ENCODE data around the gene OR4C12. TPM values are rescaled to one million over a fixed set of nuclear protein-coding genes. Genes with fewer than 3 reads are reported as not detected.
"Not testable (repeated sequence)": the region's sequence is repeated elsewhere in the genome, so short reads cannot be mapped to it uniquely, and the experiment has no call there.

OR4C12 gene
- not detected for polyA plus RNA-seq

- H3K27ac Mint-ChIP-seq; H3K4me1 Mint-ChIP-seq; H3K4me3 Mint-ChIP-seq; H3K27me3 Mint-ChIP-seq (ENCODE audit: low read depth in 3 of 3); H3K36me3 Mint-ChIP-seq; DNase-seq: not testable (repeated sequence)
- H3K9me3 Mint-ChIP-seq = peaks cover 17 to 60% (median 26%) of the 10 kb centered on the region in 6 donors
Observed at GRCh38 chr11:49982435-49982834, at the start of gene OR4C12. Gene OR4C12, minus strand, starts transcription at chr11:49982535. Its CDS starts 34 bp downstream, at chr11:49982501.

DNA sequence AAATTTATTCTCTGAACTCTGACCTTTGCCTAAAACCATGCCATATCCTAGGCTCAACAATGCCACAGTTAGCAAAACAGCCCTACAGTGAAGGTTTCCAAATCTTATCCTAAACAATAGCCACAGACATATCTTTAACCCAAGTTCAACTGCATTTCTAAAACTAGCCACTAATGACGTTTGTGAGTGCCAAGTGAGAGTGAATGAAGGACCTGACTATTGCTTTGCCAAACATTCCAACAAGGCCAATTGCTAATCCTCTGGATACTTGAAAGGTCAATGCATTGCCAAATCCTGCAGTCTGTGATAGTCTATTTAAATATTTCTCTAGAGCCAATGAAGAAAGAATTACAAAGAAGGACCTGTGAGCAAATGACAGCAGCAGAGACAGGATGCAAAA lies 47.9 kb upstream of the OR4C12 start:
- peaks cover 18 to 73% (median 43%) of the 10 kb centered on the region in 6 donors for H3K9me3 Mint-ChIP-seq
- no peak overlapping the region for H3K4me3 Mint-ChIP-seq
- H3K27ac Mint-ChIP-seq = no peak overlapping the region
- no peaks in the 10 kb centered on the region for H3K4me1 Mint-ChIP-seq
- H3K36me3 Mint-ChIP-seq = peaks cover 0 to 10% (median 4%) of the 10 kb centered on the region in 3 donors
- H3K27me3 Mint-ChIP-seq (ENCODE audit: low read depth in 3 of 3) = peaks cover 0 to 3% (median 0%) of the 10 kb centered on the region in 3 donors
- no peak for DNase-seq

- peaks cover 0 to 1% (median 0%) of the 10 kb centered on the region in 3 donors for H3K27me3 Mint-ChIP-seq (ENCODE audit: low read depth in 3 of 3)
- no peaks in the 10 kb centered on the region for H3K4me1 Mint-ChIP-seq
- H3K27ac Mint-ChIP-seq = no peak overlapping the region
- peaks cover 0 to 4% (median 4%) of the 10 kb centered on the region in 3 donors for H3K36me3 Mint-ChIP-seq
- DNase-seq = no peak
- H3K4me3 Mint-ChIP-seq = no peak overlapping the region
- H3K9me3 Mint-ChIP-seq = peaks cover 14 to 69% (median 29%) of the 10 kb centered on the region in 6 donors
Observed at GRCh38 chr11:49995565-49995964, 13.2 kb upstream of the OR4C12 start.

DNA sequence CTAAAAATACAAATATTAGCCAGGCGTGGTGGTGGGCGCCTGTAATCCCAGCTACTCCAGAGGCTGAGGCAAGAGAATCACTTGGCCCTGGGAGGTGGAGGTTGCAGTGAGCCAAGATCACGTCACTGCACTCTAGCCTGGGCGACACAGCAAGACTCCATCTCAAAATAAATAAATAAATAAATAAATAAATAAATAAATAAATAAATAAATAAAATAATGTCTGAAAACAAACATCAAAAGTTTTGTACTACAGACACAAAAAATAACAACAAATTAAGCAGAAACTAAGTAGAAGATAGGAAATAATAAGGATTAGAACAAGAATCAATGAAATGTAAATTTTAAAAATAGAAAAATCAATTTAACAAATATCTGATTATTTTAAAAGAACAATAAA lies 8.9 kb downstream of the OR4C12 start:
- not testable (repeated sequence) for H3K4me1 Mint-ChIP-seq; H3K27me3 Mint-ChIP-seq (ENCODE audit: low read depth in 3 of 3); H3K36me3 Mint-ChIP-seq; H3K4me3 Mint-ChIP-seq; DNase-seq; H3K27ac Mint-ChIP-seq
- peaks cover 8 to 42% (median 16%) of the 10 kb centered on the region in 6 donors for H3K9me3 Mint-ChIP-seq

- Mint-ChIP-seq H3K27me3 (ENCODE audit: low read depth in 3 of 3) (no peaks in the 10 kb centered on the region), H3K27ac (no peak within 1 kb of the TSS)
Observed at GRCh38 chr11:49952091-49952490, 30.2 kb downstream of the OR4C12 start, which contains the start of gene OR4C13. Gene OR4C13, plus strand, starts transcription at chr11:49952391. Its CDS starts 32 bp downstream, at chr11:49952423.

DNA sequence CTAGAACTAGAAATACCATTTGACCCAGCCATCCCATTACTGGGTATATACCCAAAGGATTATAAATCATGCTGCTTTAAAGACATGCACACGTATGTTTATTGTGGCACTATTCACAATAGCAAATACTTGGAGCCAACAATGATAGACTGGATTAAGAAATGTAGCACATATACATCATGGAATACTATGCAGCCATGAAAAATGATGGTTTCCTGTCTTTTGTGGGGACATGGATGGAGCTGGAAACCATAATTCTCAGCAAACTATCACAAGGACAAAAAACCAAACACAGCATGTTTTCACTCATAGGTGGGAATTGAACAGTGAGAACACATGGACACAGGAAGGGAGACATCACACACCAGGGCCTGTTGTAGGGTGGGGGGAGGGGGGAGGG lies 33.6 kb downstream of the OR4C12 start:
- not testable (repeated sequence) for H3K4me3 Mint-ChIP-seq; H3K36me3 Mint-ChIP-seq; H3K4me1 Mint-ChIP-seq; H3K27ac Mint-ChIP-seq; H3K27me3 Mint-ChIP-seq (ENCODE audit: low read depth in 3 of 3); DNase-seq
- peaks cover 15 to 52% (median 27%) of the 10 kb centered on the region in 6 donors for H3K9me3 Mint-ChIP-seq

More at GRCh38 chr11:49952091-49952490, 30.2 kb downstream of the OR4C12 start, which contains the start of gene OR4C13:
- no peak for DNase-seq
- Mint-ChIP-seq H3K4me1 (no peaks in the 10 kb centered on the region), H3K4me3 (no peak within 1 kb of the TSS), H3K36me3 (peaks cover 0 to 4% (median 1%) of the 10 kb centered on the region in 3 donors), H3K9me3 (peaks cover 6 to 58% (median 28%) of the 10 kb centered on the region in 6 donors)

Other genes starting within 250 kb of the OR4C12 start
- gene OR4C13, start 30.1 kb downstream of the OR4C12 start, polyA plus RNA-seq = not detected
- gene OR4C45, start 50.3 kb upstream of the OR4C12 start, polyA plus RNA-seq = not detected